Psoas muscle (tissue), 8 donors: ENCODE data around the gene CYP4A22. TPM values are rescaled to one million over a fixed set of nuclear protein-coding genes. Genes with fewer than 3 reads are reported as not detected.
"Not testable (repeated sequence)": the region's sequence is repeated elsewhere in the genome, so short reads cannot be mapped to it uniquely, and the experiment has no call there.

Experiments used
- ATAC-seq, 4 donors: fragments of 200-7000 bp; cut with Tn5 transposase; one replicate each; pipeline ENCODE4 v1.9.1; 2020; ENCODE audit warnings: moderate library complexity in 3 of 4, mild to moderate bottlenecking in 2 of 4
- DNase-seq, 2 donors: peaks; one replicate each; pipeline ENCODE4 v3.0.0-alpha.2; 2020
- H3K27ac ChIP-seq: fragments of 200-600 bp; one replicate; pipeline ENCODE4 v1.8.0; 2022
- H3K27me3 ChIP-seq, 3 donors: fragments of 200-600 bp in 1 of 3; one replicate each; pipeline versions ENCODE4 v1.6.1 to v1.8.0; 2013 to 2022; ENCODE audit warnings: low read length in 2 of 3, mild to moderate bottlenecking in 2 of 3, moderate library complexity in 1 of 3; ENCODE audit not compliant: insufficient read depth in 3 of 3
- H3K36me3 ChIP-seq, 2 donors: fragments of 200-600 bp in 1 of 2; one replicate each; pipeline versions ENCODE4 v1.6.1 to v1.8.0; 2013 to 2022; ENCODE audit warnings: low read depth in 1 of 2, mild to moderate bottlenecking in 1 of 2, moderate library complexity in 1 of 2; ENCODE audit not compliant: insufficient read depth in 1 of 2
- H3K4me1 ChIP-seq: fragments of 200-600 bp; one replicate; pipeline ENCODE4 v1.8.0; 2022
- H3K4me3 ChIP-seq: fragments of 200-600 bp; one replicate; pipeline ENCODE4 v1.8.0; 2022; ENCODE audit warnings: mild to moderate bottlenecking
- H3K9me3 ChIP-seq: fragments of 200-600 bp; one replicate; pipeline ENCODE4 v1.8.0; 2022
- WGBS, 3 donors: extraction: QIAGEN DNeasy Blood & Tissue Kit; methylation state at CpG; one replicate each; pipeline versions ENCODE4 v1.1.6 to v1.1.7; 2013; 5-methylcytosine and 5-hydroxymethylcytosine counted together
- intact Hi-C, 2 donors: fragments of 100-400 bp; cut with DNase I; formaldehyde crosslinking; loops; one replicate each; pipeline versions ENCODE4 v1.11.0 to v1.14.2; 2022
- polyA plus RNA-seq, 3 donors: library from polyadenylated mRNA; stranded (reverse); fragments of 200-250 nt; gene quantifications; one replicate each; pipeline ENCODE4 v1.2.3, GENCODE V29; 2013
- total RNA-seq, 4 donors: library from RNA; stranded (reverse); fragmentation: NEBNext Ultra II Directional in 2 of 4; extraction: Animal tissue kit (Norgen Biotek cat#: 25700) in 2 of 4; gene quantifications; one replicate each; pipeline versions ENCODE4 v1.2.1 to v1.2.4, GENCODE V29; 2021 to 2023
- TF ChIP-seq, protein P1 (sequence below): fragments of 200-600 bp; IDR thresholded peaks from one replicate; pipeline ENCODE4 v1.8.0; 2022; ENCODE audit warnings: antibody characterized with exemption
- donor health status: healthy with polysubstance abuse.
- donor health status: DM: no; HTN: no; CAD: no; lungs with moderate emphysema.
- donor health status: Bipolar disorder and iron deficiency.
- donor health status: healthy.
- donor health status: DM: yes; HTN: yes; CAD: no.
- donor health status: DM: no; HTN: no; CAD: no.
- donor health status: DM: no; HTN: no; CAD: no.
- donor health status: DM: yes; HTN: yes; CAD: no.

CYP4A22 gene
- total and polyA plus RNA-seq, 7 donors = 0.03 to 0.04 TPM; not detected in 5

DNA sequence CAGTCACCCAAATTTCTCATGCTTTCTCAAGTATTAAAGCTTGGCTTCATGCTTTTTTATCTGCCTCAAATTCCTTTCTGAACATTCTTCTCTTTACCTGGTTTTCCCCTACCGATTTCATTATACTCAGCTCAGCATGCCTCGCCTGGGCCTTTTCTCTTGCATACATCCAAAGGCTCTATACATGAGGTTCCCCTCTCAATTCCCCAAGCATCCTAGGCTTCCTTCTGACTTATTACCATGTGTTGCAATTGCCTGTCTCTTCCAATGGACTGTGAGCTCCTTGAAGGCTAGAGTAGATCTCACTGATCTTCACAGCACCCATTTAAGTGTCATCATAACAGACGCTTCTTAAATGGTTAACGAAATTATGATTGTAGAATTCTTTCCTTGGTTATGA is 24.1 kb upstream of the CYP4A22 start:
- DNase-seq (no peak), ATAC-seq (no peak)
- intact Hi-C loops = no loop called here
- TF ChIP-seq, protein P1, sequence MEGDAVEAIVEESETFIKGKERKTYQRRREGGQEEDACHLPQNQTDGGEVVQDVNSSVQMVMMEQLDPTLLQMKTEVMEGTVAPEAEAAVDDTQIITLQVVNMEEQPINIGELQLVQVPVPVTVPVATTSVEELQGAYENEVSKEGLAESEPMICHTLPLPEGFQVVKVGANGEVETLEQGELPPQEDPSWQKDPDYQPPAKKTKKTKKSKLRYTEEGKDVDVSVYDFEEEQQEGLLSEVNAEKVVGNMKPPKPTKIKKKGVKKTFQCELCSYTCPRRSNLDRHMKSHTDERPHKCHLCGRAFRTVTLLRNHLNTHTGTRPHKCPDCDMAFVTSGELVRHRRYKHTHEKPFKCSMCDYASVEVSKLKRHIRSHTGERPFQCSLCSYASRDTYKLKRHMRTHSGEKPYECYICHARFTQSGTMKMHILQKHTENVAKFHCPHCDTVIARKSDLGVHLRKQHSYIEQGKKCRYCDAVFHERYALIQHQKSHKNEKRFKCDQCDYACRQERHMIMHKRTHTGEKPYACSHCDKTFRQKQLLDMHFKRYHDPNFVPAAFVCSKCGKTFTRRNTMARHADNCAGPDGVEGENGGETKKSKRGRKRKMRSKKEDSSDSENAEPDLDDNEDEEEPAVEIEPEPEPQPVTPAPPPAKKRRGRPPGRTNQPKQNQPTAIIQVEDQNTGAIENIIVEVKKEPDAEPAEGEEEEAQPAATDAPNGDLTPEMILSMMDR = no peak
- Histone ChIP-seq H3K27ac (no peak overlapping the region), H3K4me1 (no peaks in the 10 kb centered on the region), H3K27me3 (no peaks in the 10 kb centered on the region), H3K36me3 (no peaks in the 10 kb centered on the region), H3K4me3 (no peak overlapping the region), H3K9me3 (no peaks in the 10 kb centered on the region)
- 85 to 89% (median 85%) methylated on average over 4 of the region's 4 CpGs for WGBS, 3 donors

- H3K36me3 ChIP-seq, H3K27ac ChIP-seq, intact Hi-C loops, DNase-seq, H3K4me3 ChIP-seq, H3K27me3 ChIP-seq, ATAC-seq, H3K9me3 ChIP-seq, H3K4me1 ChIP-seq: not testable (repeated sequence)
- WGBS, 3 donors = 90 to 94% (median 90%) methylated on average over 1 of the region's 1 CpG
Observed at GRCh38 chr1:47121039-47121438, 16.2 kb upstream of the CYP4A22 start.

DNA sequence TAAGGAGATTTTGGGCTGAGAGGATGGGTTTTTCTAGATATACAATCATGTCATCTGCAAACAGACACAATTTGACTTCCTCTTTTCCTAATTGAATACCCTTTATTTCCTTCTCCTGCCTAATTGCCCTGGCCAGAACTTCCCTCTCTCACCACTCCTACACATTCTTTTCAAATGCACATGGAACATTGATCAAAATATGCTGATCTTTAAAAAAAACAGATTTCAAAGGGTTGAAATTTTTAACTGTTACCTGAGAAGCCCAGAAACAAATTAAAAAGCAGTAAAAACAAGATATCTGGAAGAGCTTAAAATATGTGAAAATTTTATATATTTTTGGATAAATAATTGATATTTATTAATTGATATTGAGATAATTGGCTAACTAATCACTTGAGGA is 12.4 kb upstream of the CYP4A22 start:
- H3K4me3 ChIP-seq, H3K36me3 ChIP-seq, ATAC-seq, H3K9me3 ChIP-seq, H3K4me1 ChIP-seq, DNase-seq, intact Hi-C loops, H3K27ac ChIP-seq, H3K27me3 ChIP-seq: not testable (repeated sequence)

- H3K9me3 ChIP-seq, H3K4me3 ChIP-seq, intact Hi-C loops, H3K27me3 ChIP-seq, ATAC-seq, H3K36me3 ChIP-seq, H3K27ac ChIP-seq, DNase-seq, H3K4me1 ChIP-seq: not testable (repeated sequence)
- 92 to 97% (median 96%) methylated on average over 2 of the region's 2 CpGs for WGBS, 3 donors
Observed at GRCh38 chr1:47126997-47127396, 10.2 kb upstream of the CYP4A22 start.

DNA sequence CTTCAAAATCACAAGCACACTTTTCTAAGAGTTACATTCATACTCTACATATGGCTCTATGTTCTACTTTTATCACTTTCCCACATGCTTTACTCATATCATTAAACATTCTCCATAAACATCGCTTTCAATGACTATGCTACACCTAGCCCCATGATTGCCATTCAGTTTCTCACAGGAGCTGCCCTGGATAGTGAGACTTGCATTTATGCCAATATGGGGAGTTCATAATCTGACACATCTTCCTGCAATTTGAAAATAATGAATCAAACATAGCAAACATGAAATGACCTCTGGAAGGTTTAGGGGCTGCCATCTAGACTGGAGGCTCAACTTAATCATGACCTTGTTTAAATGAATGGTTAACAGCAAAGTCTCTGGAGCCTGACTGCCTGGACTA is 9.0 kb upstream of the CYP4A22 start:
- Histone ChIP-seq H3K36me3 (no peaks in the 10 kb centered on the region), H3K4me1 (no peaks in the 10 kb centered on the region), H3K9me3 (no peaks in the 10 kb centered on the region), H3K27me3 (no peaks in the 10 kb centered on the region), H3K4me3 (no peak overlapping the region), H3K27ac (no peak overlapping the region)
- WGBS, 3 donors = 92 to 94% (median 93%) methylated on average over 1 of the region's 1 CpG
- ATAC-seq (no peak), DNase-seq (no peak)
- TF ChIP-seq, protein P1 = no peak
- intact Hi-C loops = no loop called here

DNA sequence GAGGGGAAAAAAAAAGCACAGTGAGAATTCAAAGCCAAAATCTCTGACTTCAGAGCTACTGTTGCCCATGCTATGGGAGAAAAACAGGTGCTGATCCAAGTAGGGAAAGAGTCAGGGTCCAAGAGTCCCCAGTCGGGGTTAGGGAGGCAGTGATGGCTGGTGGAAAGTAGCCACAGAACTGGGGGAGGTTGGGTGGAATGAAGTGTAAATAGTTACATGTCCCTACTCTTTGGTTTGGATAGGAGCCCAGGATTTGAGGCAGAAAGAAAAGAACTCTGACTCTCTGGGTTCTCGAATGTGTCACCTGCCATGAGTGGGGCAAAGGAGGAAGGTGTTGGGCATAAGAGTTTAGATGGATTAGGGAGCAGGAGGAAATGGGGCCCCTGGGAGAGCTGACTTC is 8.4 kb upstream of the CYP4A22 start:
- H3K27me3 ChIP-seq, intact Hi-C loops, DNase-seq, ATAC-seq, H3K36me3 ChIP-seq, H3K9me3 ChIP-seq, H3K4me3 ChIP-seq, H3K27ac ChIP-seq, H3K4me1 ChIP-seq: not testable (repeated sequence)
- WGBS, 3 donors = 57 to 67% (median 59%) methylated on average over 2 of the region's 2 CpGs

GRCh38 chr1:47129489-47130230 is 7.6 kb upstream of the CYP4A22 start:
- WGBS, 3 donors = 79 to 81% (median 80%) methylated on average over 8 of the region's 8 CpGs
- H3K36me3 ChIP-seq, H3K4me3 ChIP-seq, DNase-seq, intact Hi-C loops, H3K9me3 ChIP-seq, H3K4me1 ChIP-seq, ATAC-seq, H3K27me3 ChIP-seq, H3K27ac ChIP-seq: not testable (repeated sequence)

GRCh38 chr1:47132665-47133064 is 4.6 kb upstream of the CYP4A22 start:
- WGBS, 3 donors = 91 to 93% (median 93%) methylated on average over 3 of the region's 3 CpGs
- H3K27ac ChIP-seq, H3K36me3 ChIP-seq, H3K27me3 ChIP-seq, H3K9me3 ChIP-seq, H3K4me3 ChIP-seq, intact Hi-C loops, H3K4me1 ChIP-seq, DNase-seq, ATAC-seq: not testable (repeated sequence)
